Prostate gland (tissue), 2 donors: ENCODE measurements around the gene NSD1.

Source experiments
- POLR2AphosphoS5 ChIP-seq: sonication (generic); formaldehyde crosslinking; IDR thresholded peaks from one replicate; pipeline ENCODE4 v1.6.1; 2017; ENCODE audit warnings: antibody characterized with exemption
- TF ChIP-seq, protein P1 (sequence below), 4 experiments: fragments of 200-600 bp in 2 of 4; fragments of 450-650 bp in 2 of 4; sonication (generic) in 2 of 4; IDR thresholded peaks; 1 replicate in 3 of 4; 2 replicates in 1 of 4; pipeline ENCODE4 v1.5.1; 2016 to 2019; ENCODE audit warnings: antibody characterized with exemption in 4 of 4, mild to moderate bottlenecking in 2 of 4, moderate library complexity in 2 of 4

DNA sequence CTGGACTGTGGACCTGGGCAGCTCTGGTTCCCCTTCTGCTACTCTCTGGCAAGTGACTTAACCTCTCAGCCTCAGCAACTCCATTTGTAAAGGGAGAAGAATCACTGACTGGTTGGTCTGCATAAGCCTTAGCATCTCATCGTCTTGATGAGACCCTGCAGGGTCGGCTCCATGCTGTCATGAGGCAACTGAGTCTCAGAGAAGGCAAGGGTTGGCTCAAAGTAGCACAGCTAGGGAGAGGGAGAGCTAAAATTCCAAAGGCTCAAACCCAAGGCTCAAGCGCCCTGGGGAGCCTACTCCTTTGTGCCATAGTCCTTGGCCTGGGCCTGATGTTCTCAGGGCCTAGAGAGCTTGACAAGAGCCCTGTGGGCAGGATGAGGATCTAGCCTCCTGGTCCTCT, 42.3 kb upstream of the NSD1 start:
- TF ChIP-seq, protein P1, sequence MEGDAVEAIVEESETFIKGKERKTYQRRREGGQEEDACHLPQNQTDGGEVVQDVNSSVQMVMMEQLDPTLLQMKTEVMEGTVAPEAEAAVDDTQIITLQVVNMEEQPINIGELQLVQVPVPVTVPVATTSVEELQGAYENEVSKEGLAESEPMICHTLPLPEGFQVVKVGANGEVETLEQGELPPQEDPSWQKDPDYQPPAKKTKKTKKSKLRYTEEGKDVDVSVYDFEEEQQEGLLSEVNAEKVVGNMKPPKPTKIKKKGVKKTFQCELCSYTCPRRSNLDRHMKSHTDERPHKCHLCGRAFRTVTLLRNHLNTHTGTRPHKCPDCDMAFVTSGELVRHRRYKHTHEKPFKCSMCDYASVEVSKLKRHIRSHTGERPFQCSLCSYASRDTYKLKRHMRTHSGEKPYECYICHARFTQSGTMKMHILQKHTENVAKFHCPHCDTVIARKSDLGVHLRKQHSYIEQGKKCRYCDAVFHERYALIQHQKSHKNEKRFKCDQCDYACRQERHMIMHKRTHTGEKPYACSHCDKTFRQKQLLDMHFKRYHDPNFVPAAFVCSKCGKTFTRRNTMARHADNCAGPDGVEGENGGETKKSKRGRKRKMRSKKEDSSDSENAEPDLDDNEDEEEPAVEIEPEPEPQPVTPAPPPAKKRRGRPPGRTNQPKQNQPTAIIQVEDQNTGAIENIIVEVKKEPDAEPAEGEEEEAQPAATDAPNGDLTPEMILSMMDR (IDR thresholded peaks at IDR 0.05) = no peak
- no peak for TF ChIP-seq POLR2AphosphoS5
